Karpas-422 (cell line): ENCODE data around the gene NPTN. TPM values are rescaled to one million over a fixed set of nuclear protein-coding genes. Genes with fewer than 3 reads are reported as not detected.
"Not testable (repeated sequence)": the region's sequence is repeated elsewhere in the genome, so short reads cannot be mapped to it uniquely, and the experiment has no call there.

Source experiments
- DNase-seq: peaks from one replicate; pipeline ENCODE4 v3.0.0-alpha.2; 2015
- H2AFZ ChIP-seq: fragments of 200-600 bp; sonication (generic); 2 replicates; pipeline ENCODE4 v1.6.1; 2014; ENCODE audit warnings: antibody characterized with exemption, low read length, mixed read lengths
- H3K27ac ChIP-seq: fragments of 200-600 bp; sonication (generic); 2 replicates; pipeline ENCODE4 v1.5.1; 2014; ENCODE audit warnings: mild to moderate bottlenecking, low read length, moderate library complexity
- H3K27me3 ChIP-seq: fragments of 200-600 bp; sonication (generic); 2 replicates; pipeline ENCODE4 v1.6.1; 2014; ENCODE audit warnings: low read length, mixed read lengths
- H3K36me3 ChIP-seq: fragments of 200-600 bp; sonication (generic); 2 replicates; pipeline ENCODE4 v1.6.1; 2014; ENCODE audit warnings: low read length, mixed read lengths; ENCODE audit not compliant: insufficient read depth
- H3K4me1 ChIP-seq: fragments of 200-600 bp; sonication (generic); 2 replicates; pipeline ENCODE4 v1.6.1; 2014; ENCODE audit warnings: mild to moderate bottlenecking, low read length, mixed read lengths
- H3K4me2 ChIP-seq: fragments of 200-600 bp; sonication (generic); 2 replicates; pipeline ENCODE4 v1.6.1; 2014; ENCODE audit warnings: low read length, low read depth, mild to moderate bottlenecking; ENCODE audit not compliant: poor library complexity, severe bottlenecking
- H3K4me3 ChIP-seq: fragments of 200-600 bp; sonication (generic); 2 replicates; pipeline ENCODE4 v1.5.1; 2014; ENCODE audit warnings: mild to moderate bottlenecking, antibody characterized with exemption, low read length, mixed read lengths
- H3K79me2 ChIP-seq: fragments of 200-600 bp; sonication (generic); 2 replicates; pipeline ENCODE4 v1.6.1; 2014; ENCODE audit warnings: mild to moderate bottlenecking, low read length, mixed read lengths
- H3K9ac ChIP-seq: fragments of 200-600 bp; sonication (generic); 2 replicates; pipeline ENCODE4 v1.6.0; 2014; ENCODE audit warnings: low read length
- H3K9me2 ChIP-seq: fragments of 200-600 bp; sonication (generic), shearing (Covaris generic); replicated peaks from 2 replicates; pipeline ENCODE4 v1.6.0; 2014; ENCODE audit warnings: mild to moderate bottlenecking, low read length, moderate library complexity; ENCODE audit not compliant: insufficient read depth
- H3K9me3 ChIP-seq: fragments of 300-700, 200-600 bp; sonication (generic); 2 replicates; pipeline ENCODE4 v1.6.1; 2014; ENCODE audit warnings: low read length, mixed read lengths
- H4K20me1 ChIP-seq: fragments of 200-600 bp; sonication (generic); 2 replicates; pipeline ENCODE4 v1.6.1; 2014; ENCODE audit warnings: mild to moderate bottlenecking, antibody characterized with exemption, low read length, low read depth; ENCODE audit not compliant: insufficient read depth
- total RNA-seq: library from RNA; depleted of rRNA; stranded (reverse); fragments of >200 nt; shearing (Covaris generic); gene quantifications from 2 replicates; pipeline ENCODE4 v1.2.3, GENCODE V29; 2014; ENCODE audit warnings: low replicate concordance

Gene NPTN
- total RNA-seq, 1 experiment from 2014 or later: 53.6 TPM

- H3K9ac ChIP-seq: no peak overlapping the region
- H3K4me2 ChIP-seq: no peak overlapping the region
- no peak overlapping the region for H3K27ac ChIP-seq
- H2AFZ ChIP-seq: no peak overlapping the region
- no peaks in the 10 kb centered on the region for H3K9me2 ChIP-seq
- DNase-seq: no peak
- H3K27me3 ChIP-seq: no peaks in the 10 kb centered on the region
- H4K20me1 ChIP-seq: no peaks in the 10 kb centered on the region
- H3K36me3 ChIP-seq: peaks cover 12% of the 10 kb centered on the region; the same call in 1 of the 2 replicates
- H3K4me1 ChIP-seq: no peaks in the 10 kb centered on the region
- H3K9me3 ChIP-seq: no peaks in the 10 kb centered on the region
- H3K4me3 ChIP-seq: no peak overlapping the region
- no peaks in the 10 kb centered on the region; the same call in none of the 2 replicates for H3K79me2 ChIP-seq
These were observed 50.3 kb downstream of the NPTN start for GRCh38 chr15:73582851-73583379.

GRCh38 chr15:73578026-73578425 lies 55.2 kb downstream of the NPTN start:
- no peaks in the 10 kb centered on the region for H3K27me3 ChIP-seq
- no peak for DNase-seq
- H3K27ac ChIP-seq: no peak overlapping the region
- H3K9me2 ChIP-seq: no peaks in the 10 kb centered on the region
- no peaks in the 10 kb centered on the region; the same call in none of the 2 replicates for H3K79me2 ChIP-seq
- H3K36me3 ChIP-seq: peaks cover 6% of the 10 kb centered on the region; the same call in 1 of the 2 replicates
- no peak overlapping the region for H3K9ac ChIP-seq
- H3K4me2 ChIP-seq: no peak overlapping the region
- H3K9me3 ChIP-seq: no peaks in the 10 kb centered on the region
- H4K20me1 ChIP-seq: no peaks in the 10 kb centered on the region
- no peaks in the 10 kb centered on the region for H3K4me1 ChIP-seq
- no peak overlapping the region for H3K4me3 ChIP-seq
- H2AFZ ChIP-seq: no peak overlapping the region

- not testable (repeated sequence) for H3K4me2 ChIP-seq, H2AFZ ChIP-seq, H3K9me3 ChIP-seq, H3K79me2 ChIP-seq, H3K27me3 ChIP-seq, H3K4me3 ChIP-seq, H3K9ac ChIP-seq, H4K20me1 ChIP-seq, H3K9me2 ChIP-seq, DNase-seq, H3K4me1 ChIP-seq, H3K36me3 ChIP-seq, H3K27ac ChIP-seq
These were observed 55.6 kb downstream of the NPTN start for GRCh38 chr15:73577593-73577992.

GRCh38 chr15:73575636-73576247 lies 57.4 kb downstream of the NPTN start:
- H3K4me3 ChIP-seq: no peak overlapping the region
- 0 out of 2 replicates have a peak, but pooled peaks cover 3% of the 10 kb centered on the region for H3K36me3 ChIP-seq
- H3K4me2 ChIP-seq: no peak overlapping the region
- no peaks in the 10 kb centered on the region for H3K9me3 ChIP-seq
- H3K79me2 ChIP-seq: no peaks in the 10 kb centered on the region; the same call in none of the 2 replicates
- no peaks in the 10 kb centered on the region for H3K27me3 ChIP-seq
- H3K4me1 ChIP-seq: no peaks in the 10 kb centered on the region
- H3K9me2 ChIP-seq: no peaks in the 10 kb centered on the region
- H3K27ac ChIP-seq: no peak overlapping the region
- no peaks in the 10 kb centered on the region for H4K20me1 ChIP-seq
- H3K9ac ChIP-seq: no peak overlapping the region
- no peak for DNase-seq
- H2AFZ ChIP-seq: no peak overlapping the region

- no peaks in the 10 kb centered on the region; the same call in 1 of the 2 replicates for H3K79me2 ChIP-seq
- no peak overlapping the region for H3K4me3 ChIP-seq
- no peaks in the 10 kb centered on the region for H4K20me1 ChIP-seq
- H3K36me3 ChIP-seq: 0 out of 2 replicates have a peak, but pooled peaks cover 3% of the 10 kb centered on the region
- no peak for DNase-seq
- no peaks in the 10 kb centered on the region for H3K27me3 ChIP-seq
- H2AFZ ChIP-seq: no peak overlapping the region
- H3K9me2 ChIP-seq: no peaks in the 10 kb centered on the region
- no peaks in the 10 kb centered on the region for H3K4me1 ChIP-seq
- no peak overlapping the region for H3K27ac ChIP-seq
- no peak overlapping the region for H3K9ac ChIP-seq
- no peak overlapping the region for H3K4me2 ChIP-seq
- H3K9me3 ChIP-seq: no peaks in the 10 kb centered on the region
These were observed 59.6 kb downstream of the NPTN start for GRCh38 chr15:73573572-73573971.

GRCh38 chr15:73573037-73573436 lies 60.2 kb downstream of the NPTN start:
- H3K27me3 ChIP-seq: no peaks in the 10 kb centered on the region
- H3K4me3 ChIP-seq: no peak overlapping the region
- H3K79me2 ChIP-seq: no peaks in the 10 kb centered on the region
- H4K20me1 ChIP-seq: no peaks in the 10 kb centered on the region
- no peak overlapping the region for H3K27ac ChIP-seq
- DNase-seq: no peak
- H2AFZ ChIP-seq: no peak overlapping the region
- no peaks in the 10 kb centered on the region for H3K9me3 ChIP-seq
- H3K9ac ChIP-seq: no peak overlapping the region
- no peaks in the 10 kb centered on the region for H3K9me2 ChIP-seq
- H3K36me3 ChIP-seq: 0 out of 2 replicates have a peak, but pooled peaks cover 3% of the 10 kb centered on the region
- H3K4me2 ChIP-seq: no peak overlapping the region
- H3K4me1 ChIP-seq: no peaks in the 10 kb centered on the region

GRCh38 chr15:73572296-73572695 lies 60.9 kb downstream of the NPTN start:
- no peaks in the 10 kb centered on the region for H4K20me1 ChIP-seq

GRCh38 chr15:73571346-73571745 lies 61.8 kb downstream of the NPTN start:
- Histone ChIP-seq H3K4me2 (no peak overlapping the region), H3K36me3 (0 out of 2 replicates have a peak, but pooled peaks cover 3% of the 10 kb centered on the region), H3K79me2 (no peaks in the 10 kb centered on the region), H3K27ac (no peak overlapping the region), H3K9me3 (no peaks in the 10 kb centered on the region), H3K27me3 (no peaks in the 10 kb centered on the region), H3K9ac (no peak overlapping the region), H3K9me2 (no peaks in the 10 kb centered on the region), H2AFZ (no peak overlapping the region), H4K20me1 (no peaks in the 10 kb centered on the region), H3K4me1 (no peaks in the 10 kb centered on the region), H3K4me3 (no peak overlapping the region)
- DNase-seq: no peak

More at GRCh38 chr15:73572296-73572695, 60.9 kb downstream of the NPTN start:
- no peak for DNase-seq
- no peak overlapping the region for H3K27ac ChIP-seq
- no peak overlapping the region for H2AFZ ChIP-seq
- no peak overlapping the region for H3K9ac ChIP-seq
- H3K36me3 ChIP-seq: 0 out of 2 replicates have a peak, but pooled peaks cover 3% of the 10 kb centered on the region
- H3K4me2 ChIP-seq: no peak overlapping the region
- no peaks in the 10 kb centered on the region for H3K9me2 ChIP-seq
- H3K9me3 ChIP-seq: no peaks in the 10 kb centered on the region
- H3K27me3 ChIP-seq: no peaks in the 10 kb centered on the region
- no peaks in the 10 kb centered on the region for H3K79me2 ChIP-seq
- no peaks in the 10 kb centered on the region for H3K4me1 ChIP-seq
- no peak overlapping the region for H3K4me3 ChIP-seq
